GM12801 (cell line): ENCODE data around the gene GDPD3.

Source experiments
- CTCF ChIP-seq: IDR thresholded peaks from one replicate; pipeline ENCODE4 v1.5.1; 2011; ENCODE audit warnings: control low read depth; ENCODE audit not compliant: insufficient read length; ENCODE audit errors: extremely low read depth

The GDPD3 gene

GRCh38 chr16:30096105-30096861, 17.1 kb downstream of the GDPD3 start, which contains the start of gene YPEL3:
TSS of gene YPEL3 (minus strand) at chr16:30096213. CDS start at chr16:30095482, 731 bp downstream.
- no peak for TF ChIP-seq CTCF

GRCh38 chr16:30095166-30096078, 17.9 kb downstream of the GDPD3 start:
- TF ChIP-seq CTCF = no peak

- TF ChIP-seq CTCF = no peak
These were observed 18.7 kb downstream of the GDPD3 start for GRCh38 chr16:30094541-30095165.

GRCh38 chr16:30092373-30093010, 20.8 kb downstream of the GDPD3 start:
- TF ChIP-seq CTCF = no peak

GRCh38 chr16:30091474-30092372, 21.6 kb downstream of the GDPD3 start, which contains the start of gene TBX6:
TSS of gene TBX6 (minus strand) at chr16:30091924. CDS start at chr16:30091193, 731 bp downstream.
- TF ChIP-seq CTCF = no peak

- TF ChIP-seq CTCF = no peak
These were observed 22.6 kb downstream of the GDPD3 start for GRCh38 chr16:30090610-30091331.
